Smooth muscle cell (in vitro differentiated cells): ENCODE results near the gene EMX2. TPM values are rescaled to one million over a fixed set of nuclear protein-coding genes. Genes with fewer than 3 reads are reported as not detected.

Experiments used
- DNase-seq: peaks from one replicate; lab custom pipeline; 2025; ENCODE audit not compliant: unreplicated experiment; lab: John Stamatoyannopoulos, UW
- H2AFZ ChIP-seq: fragments of 200-600 bp; sonication (generic); 2 replicates; pipeline ENCODE4 v1.6.0; 2016; ENCODE audit warnings: antibody characterized with exemption, low read depth, mild to moderate bottlenecking
- H3F3A ChIP-seq: fragments of 200-600 bp; sonication (generic); 2 replicates; pipeline ENCODE4 v1.6.0; 2017; ENCODE audit warnings: antibody characterized with exemption, low read depth
- H3K27ac ChIP-seq: fragments of 200-600 bp; sonication (generic); 2 replicates; pipeline ENCODE4 v1.5.1; 2016; ENCODE audit warnings: low read depth, mild to moderate bottlenecking
- H3K27me3 ChIP-seq: fragments of 200-600 bp; sonication (generic); 2 replicates; pipeline ENCODE4 v1.6.1; 2016; ENCODE audit warnings: low read depth, mild to moderate bottlenecking
- H3K36me3 ChIP-seq: fragments of 200-600 bp; sonication (generic); 2 replicates; pipeline ENCODE4 v1.5.1; 2016; ENCODE audit warnings: low read depth
- H3K4me1 ChIP-seq: fragments of 200-600 bp; sonication (generic); 2 replicates; pipeline ENCODE4 v1.5.1; 2016; ENCODE audit warnings: low read depth
- H3K4me2 ChIP-seq: fragments of 200-600 bp; sonication (generic); 2 replicates; pipeline ENCODE4 v1.6.0; 2016; ENCODE audit warnings: mild to moderate bottlenecking
- H3K4me3 ChIP-seq: fragments of 200-600 bp; sonication (generic); 2 replicates; pipeline ENCODE4 v1.5.1; 2016; ENCODE audit warnings: mild to moderate bottlenecking
- H3K79me2 ChIP-seq: fragments of 200-600 bp; sonication (generic); 2 replicates; pipeline ENCODE4 v1.6.0; 2016; ENCODE audit warnings: low read depth, mild to moderate bottlenecking
- H3K9ac ChIP-seq: fragments of 200-600 bp; sonication (generic); 2 replicates; pipeline ENCODE4 v1.6.0; 2016; ENCODE audit warnings: low read depth
- H3K9me3 ChIP-seq: fragments of 200-600 bp; sonication (generic); replicated peaks from 2 replicates; pipeline ENCODE4 v1.5.1; 2016; ENCODE audit warnings: low read depth
- H4K20me1 ChIP-seq: fragments of 200-600 bp; sonication (generic); 2 replicates; pipeline ENCODE4 v1.6.0; 2016; ENCODE audit warnings: low read depth
- WGBS: methylation state at CpG from one replicate; pipeline ENCODE4 v1.1.7; 2016; ENCODE audit warnings: low lambda C conversion rate; 5-methylcytosine and 5-hydroxymethylcytosine counted together
- polyA plus RNA-seq: library from polyadenylated mRNA; unstranded; fragments of >200 nt; fragmentation: Nextera tagmentation; extraction: Ambion mirVana; gene quantifications from 2 replicates; pipeline ENCODE4 v1.2.1, GENCODE V29; 2016
- total RNA-seq: library from RNA; depleted of rRNA; stranded (reverse); fragments of >200 nt; gene quantifications from 2 replicates; pipeline ENCODE4 v1.2.3, GENCODE V29; 2014
- TF ChIP-seq, protein P1 (sequence below): fragments of 200-600 bp; sonication (generic); IDR thresholded peaks from 2 replicates; pipeline ENCODE4 v1.5.1; 2017; ENCODE audit warnings: borderline replicate concordance, mild to moderate bottlenecking, antibody characterized with exemption; ENCODE audit not compliant: insufficient read depth, poor library complexity, severe bottlenecking

EMX2 gene
- total and polyA plus RNA-seq, 2 experiments from 2014 or later: 0.27 TPM; not detected in 1

- H3K27me3 ChIP-seq: peaks cover 68% of the 10 kb centered on the region
- no peak overlapping the region for H3K4me3 ChIP-seq
- H3K36me3 ChIP-seq: no peaks in the 10 kb centered on the region
- H3K27ac ChIP-seq: no peak overlapping the region
- no peak for DNase-seq
- H3K4me1 ChIP-seq: no peaks in the 10 kb centered on the region
- H3F3A ChIP-seq: no peaks in the 10 kb centered on the region
- H3K79me2 ChIP-seq: no peaks in the 10 kb centered on the region
- no peak overlapping the region for H2AFZ ChIP-seq
- H3K9ac ChIP-seq: no peak overlapping the region
- TF ChIP-seq, protein P1, sequence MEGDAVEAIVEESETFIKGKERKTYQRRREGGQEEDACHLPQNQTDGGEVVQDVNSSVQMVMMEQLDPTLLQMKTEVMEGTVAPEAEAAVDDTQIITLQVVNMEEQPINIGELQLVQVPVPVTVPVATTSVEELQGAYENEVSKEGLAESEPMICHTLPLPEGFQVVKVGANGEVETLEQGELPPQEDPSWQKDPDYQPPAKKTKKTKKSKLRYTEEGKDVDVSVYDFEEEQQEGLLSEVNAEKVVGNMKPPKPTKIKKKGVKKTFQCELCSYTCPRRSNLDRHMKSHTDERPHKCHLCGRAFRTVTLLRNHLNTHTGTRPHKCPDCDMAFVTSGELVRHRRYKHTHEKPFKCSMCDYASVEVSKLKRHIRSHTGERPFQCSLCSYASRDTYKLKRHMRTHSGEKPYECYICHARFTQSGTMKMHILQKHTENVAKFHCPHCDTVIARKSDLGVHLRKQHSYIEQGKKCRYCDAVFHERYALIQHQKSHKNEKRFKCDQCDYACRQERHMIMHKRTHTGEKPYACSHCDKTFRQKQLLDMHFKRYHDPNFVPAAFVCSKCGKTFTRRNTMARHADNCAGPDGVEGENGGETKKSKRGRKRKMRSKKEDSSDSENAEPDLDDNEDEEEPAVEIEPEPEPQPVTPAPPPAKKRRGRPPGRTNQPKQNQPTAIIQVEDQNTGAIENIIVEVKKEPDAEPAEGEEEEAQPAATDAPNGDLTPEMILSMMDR: no peak
- H4K20me1 ChIP-seq: no peaks in the 10 kb centered on the region
- H3K4me2 ChIP-seq: no peak overlapping the region
- WGBS: 60% methylated on average over 5 of the region's 5 CpGs
- H3K9me3 ChIP-seq: no peaks in the 10 kb centered on the region
Measured at GRCh38 chr10:117518246-117518645, 24.3 kb upstream of the EMX2 start.

DNA sequence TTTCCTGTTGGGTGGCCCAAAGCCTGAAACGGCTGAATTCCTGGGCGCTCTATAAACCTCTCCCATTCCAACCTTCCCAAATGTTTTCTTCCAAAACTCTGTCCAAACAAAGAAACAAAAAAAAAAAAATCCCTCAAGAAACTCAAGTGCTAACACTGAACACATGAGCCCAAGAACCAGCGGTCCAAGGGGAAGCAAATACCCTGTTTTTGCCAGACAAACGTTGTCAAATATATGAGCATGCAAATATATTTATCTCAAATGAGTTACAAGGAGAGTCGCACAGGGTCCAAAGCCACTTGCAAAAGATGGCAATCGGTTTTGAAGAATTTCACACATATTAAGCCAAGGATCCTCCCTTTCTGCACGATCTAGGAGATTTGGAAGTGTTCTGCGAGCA, 23.3 kb upstream of the EMX2 start:
- H2AFZ ChIP-seq: no peak overlapping the region
- H4K20me1 ChIP-seq: no peaks in the 10 kb centered on the region
- no peak overlapping the region for H3K4me3 ChIP-seq
- no peaks in the 10 kb centered on the region for H3K4me1 ChIP-seq
- H3K27ac ChIP-seq: no peak overlapping the region
- WGBS: 86% methylated on average over 8 of the region's 8 CpGs
- H3K9me3 ChIP-seq: no peaks in the 10 kb centered on the region
- H3K4me2 ChIP-seq: no peak overlapping the region
- peaks cover 79% of the 10 kb centered on the region for H3K27me3 ChIP-seq
- no peaks in the 10 kb centered on the region for H3K36me3 ChIP-seq
- no peaks in the 10 kb centered on the region for H3K79me2 ChIP-seq
- no peak for DNase-seq
- no peaks in the 10 kb centered on the region for H3F3A ChIP-seq
- TF ChIP-seq, protein P1: no peak
- H3K9ac ChIP-seq: no peak overlapping the region

- Histone ChIP-seq H3K9me3 (no peaks in the 10 kb centered on the region), H3K79me2 (no peaks in the 10 kb centered on the region), H3K4me1 (no peaks in the 10 kb centered on the region), H4K20me1 (no peaks in the 10 kb centered on the region), H3K27me3 (peaks cover 80% of the 10 kb centered on the region), H3K27ac (no peak overlapping the region), H3K4me2 (no peak overlapping the region), H3F3A (no peaks in the 10 kb centered on the region), H3K4me3 (no peak overlapping the region), H2AFZ (no peak overlapping the region), H3K36me3 (no peaks in the 10 kb centered on the region), H3K9ac (no peak overlapping the region)
- no peak for DNase-seq
- WGBS: 76% methylated on average over 3 of the region's 3 CpGs
- TF ChIP-seq, protein P1: no peak
Measured at GRCh38 chr10:117519879-117520278, 22.7 kb upstream of the EMX2 start.

DNA sequence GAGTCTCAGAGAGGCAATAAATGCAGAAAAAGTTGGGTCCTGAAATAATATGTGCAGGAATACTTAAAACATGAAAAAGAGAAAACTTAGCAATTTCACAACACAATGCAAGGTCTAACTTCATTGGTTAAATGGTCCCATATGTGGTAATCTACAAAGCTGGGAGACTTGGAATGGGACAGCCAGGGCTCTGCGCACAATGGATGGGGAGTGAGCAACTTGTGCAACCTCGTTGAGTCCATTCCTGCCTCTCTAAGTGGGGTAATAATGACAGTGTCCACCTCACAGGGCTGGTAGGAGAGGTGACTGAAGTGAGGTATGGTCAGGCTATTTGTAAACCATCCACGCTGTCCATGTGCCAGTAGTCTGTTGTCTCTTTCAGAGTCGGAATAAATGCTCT, 11.8 kb upstream of the EMX2 start:
- TF ChIP-seq, protein P1: no peak
- Histone ChIP-seq H3K79me2 (no peaks in the 10 kb centered on the region), H3K4me2 (no peak overlapping the region), H3K9ac (no peak overlapping the region), H4K20me1 (no peaks in the 10 kb centered on the region), H3K4me1 (peaks cover 28% of the 10 kb centered on the region), H3K9me3 (no peaks in the 10 kb centered on the region), H2AFZ (no peak overlapping the region), H3K36me3 (no peaks in the 10 kb centered on the region), H3K27ac (no peak overlapping the region), H3K4me3 (no peak overlapping the region), H3K27me3 (peaks cover 99% of the 10 kb centered on the region), H3F3A (no peaks in the 10 kb centered on the region)
- 71% methylated on average over 4 of the region's 4 CpGs for WGBS
- no peak for DNase-seq
